Measurements from ENCODE around the gene CCSER1.
"Not testable (repeated sequence)": the region's sequence is repeated elsewhere in the genome, so short reads cannot be mapped to it uniquely, and the experiment has no call there.

Gene CCSER1

GRCh38 chr4:91222014-91222413, 1094.8 kb downstream of the CCSER1 start:
- DNase-seq: no peak

GRCh38 chr4:91226867-91227266, 1099.7 kb downstream of the CCSER1 start:
- DNase-seq: no peak

- no peak for DNase-seq
Measured at GRCh38 chr4:91228659-91229058, 1101.5 kb downstream of the CCSER1 start.

DNA sequence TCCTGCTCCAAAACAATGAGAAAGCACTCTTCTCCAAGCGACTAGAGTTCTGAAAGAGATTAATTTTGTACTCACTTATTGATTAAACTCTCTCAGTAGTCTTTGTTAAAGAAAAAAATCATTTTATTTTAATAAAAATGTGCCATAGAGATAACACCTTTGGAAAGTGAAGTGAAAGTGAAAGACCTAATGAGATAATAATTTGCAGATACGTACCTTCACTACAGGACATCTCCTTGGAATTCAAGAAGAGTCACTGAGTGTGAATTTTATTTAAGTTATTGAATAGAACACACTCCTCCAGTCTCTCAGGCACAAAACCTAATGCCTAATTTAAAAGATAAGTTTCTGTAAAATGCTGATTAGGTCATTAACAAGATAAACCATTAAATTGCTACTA, 1106.0 kb downstream of the CCSER1 start:
- DNase-seq: no peak

- no peak for DNase-seq
Measured at GRCh38 chr4:91243132-91243531, 1115.9 kb downstream of the CCSER1 start.

- no peak for DNase-seq
Measured at GRCh38 chr4:91256043-91256442, 1128.8 kb downstream of the CCSER1 start.

DNA sequence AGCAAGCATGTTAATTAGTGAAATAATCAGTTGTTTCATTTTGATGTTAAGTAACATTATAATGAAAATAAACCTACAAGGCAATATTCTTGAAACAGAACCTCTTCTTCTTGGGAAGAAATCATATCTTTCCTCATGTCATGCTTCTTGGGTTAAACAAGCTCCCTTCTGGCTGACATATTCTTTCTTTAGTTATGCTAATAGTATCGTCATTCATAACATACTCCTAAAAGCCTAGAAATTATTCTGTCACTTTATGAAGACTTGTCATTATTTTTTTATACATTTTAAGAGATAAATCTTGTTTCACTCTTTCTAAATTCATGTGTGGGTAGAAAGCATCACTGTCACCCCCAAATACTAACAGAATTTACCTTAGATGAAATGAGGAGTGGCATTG, 1129.6 kb downstream of the CCSER1 start:
- no peak for DNase-seq

GRCh38 chr4:91257721-91258120, 1130.5 kb downstream of the CCSER1 start:
- no peak for DNase-seq

DNA sequence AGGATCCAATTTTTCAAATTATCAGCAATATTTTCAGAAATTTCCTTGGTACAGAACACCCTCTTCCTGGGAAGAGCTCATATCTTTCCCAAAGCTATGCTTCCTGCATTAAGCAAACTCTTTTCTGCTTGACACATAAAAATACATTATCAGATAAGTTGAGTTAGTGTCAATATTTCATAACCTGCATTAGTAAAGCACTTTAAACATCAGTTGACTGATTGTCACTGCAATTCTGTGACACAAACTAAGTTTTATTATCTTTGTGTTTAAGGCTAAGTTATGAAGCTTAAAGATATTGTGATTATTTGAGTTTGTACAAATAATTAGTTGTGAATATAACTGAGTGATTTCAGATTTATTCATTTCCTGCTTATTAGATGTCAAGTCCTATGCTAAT, 1131.1 kb downstream of the CCSER1 start:
- DNase-seq: no peak

GRCh38 chr4:91267543-91267942, 1140.3 kb downstream of the CCSER1 start:
- no peak for DNase-seq

DNA sequence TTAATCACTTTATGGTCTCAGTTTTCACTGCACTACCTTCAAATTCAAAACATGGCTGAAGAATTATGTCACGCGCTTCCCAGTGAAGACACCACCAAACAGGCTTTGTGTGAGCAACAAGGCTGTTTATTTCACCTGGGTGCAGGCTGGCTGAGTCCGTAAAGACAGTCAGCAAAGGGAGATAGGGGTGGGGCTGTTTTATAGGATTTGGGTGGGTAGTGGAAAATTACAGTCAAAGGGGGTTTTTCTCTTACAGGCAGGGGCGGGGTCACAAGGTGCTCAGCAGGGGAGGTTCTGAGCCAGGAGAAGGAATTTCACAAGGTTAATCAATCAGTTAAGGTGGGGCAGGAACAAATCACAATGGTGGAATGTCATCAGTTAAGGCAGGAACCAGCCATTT, 1141.3 kb downstream of the CCSER1 start:
- not testable (repeated sequence) for DNase-seq

DNA sequence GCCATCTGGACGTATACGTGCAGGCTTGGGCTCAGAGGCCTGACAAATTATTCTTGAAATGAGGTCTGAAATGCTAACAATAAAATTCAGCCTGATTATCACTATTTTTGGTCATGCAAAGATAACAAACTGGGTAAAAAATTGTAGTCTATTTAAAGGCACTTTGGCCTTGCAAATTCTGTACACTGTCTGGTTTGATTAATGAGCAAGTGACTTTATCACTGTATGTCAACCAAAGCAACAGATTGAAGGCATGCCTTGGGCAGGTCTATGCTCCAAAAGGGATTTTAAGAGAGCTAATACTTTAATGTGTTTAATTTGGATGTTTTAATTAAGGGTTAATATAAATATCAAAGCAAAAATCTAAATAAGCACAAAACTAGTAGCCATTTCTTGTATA, 1141.7 kb downstream of the CCSER1 start:
- DNase-seq: no peak

- no peak for DNase-seq
Measured at GRCh38 chr4:91279899-91280298, 1152.7 kb downstream of the CCSER1 start.

GRCh38 chr4:91280551-91281290, 1153.5 kb downstream of the CCSER1 start:
- no peak for DNase-seq

DNA sequence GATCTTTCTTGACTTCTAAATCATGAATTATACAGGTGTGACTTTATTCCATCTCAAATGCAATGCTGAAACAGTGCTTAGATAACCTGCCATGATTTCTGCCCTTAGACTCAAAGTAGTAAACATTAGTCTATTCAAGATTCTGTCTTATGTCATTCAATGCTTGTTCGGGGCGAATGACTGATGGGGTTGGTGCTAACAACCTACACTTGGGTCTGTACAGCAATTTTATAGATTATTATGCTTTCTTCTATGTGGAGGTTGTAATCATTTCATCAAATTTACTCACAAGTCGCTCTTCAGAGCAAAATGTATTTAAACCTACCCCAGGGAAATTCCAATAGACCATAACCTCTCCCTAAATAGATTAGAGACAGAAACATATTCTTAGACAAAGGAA, 1155.0 kb downstream of the CCSER1 start:
- DNase-seq: no peak

DNA sequence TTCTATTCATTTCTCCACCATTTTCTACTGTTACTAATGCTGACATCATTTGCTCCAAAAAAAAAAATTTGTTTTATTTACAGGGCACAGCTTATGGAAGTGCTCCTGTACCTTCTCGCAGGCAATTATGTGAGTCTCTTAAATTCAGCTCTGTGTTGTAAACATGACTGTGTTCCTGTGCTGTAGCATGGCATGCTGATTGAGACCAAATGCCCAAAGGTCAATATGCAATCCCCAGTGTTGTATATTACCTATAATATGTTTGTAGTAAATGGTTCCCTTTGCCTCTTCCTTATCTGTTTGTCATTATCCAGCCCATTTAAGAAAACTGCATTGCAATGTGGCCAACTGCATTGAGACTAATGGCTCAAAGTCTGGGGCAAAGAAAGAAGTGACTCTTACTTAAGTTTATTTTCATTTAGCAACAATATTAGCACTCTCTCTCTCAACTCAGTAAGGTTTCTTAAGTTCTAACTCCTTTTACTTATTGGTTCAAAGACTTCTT, 1156.6 kb downstream of the CCSER1 start:
- DNase-seq: no peak

DNA sequence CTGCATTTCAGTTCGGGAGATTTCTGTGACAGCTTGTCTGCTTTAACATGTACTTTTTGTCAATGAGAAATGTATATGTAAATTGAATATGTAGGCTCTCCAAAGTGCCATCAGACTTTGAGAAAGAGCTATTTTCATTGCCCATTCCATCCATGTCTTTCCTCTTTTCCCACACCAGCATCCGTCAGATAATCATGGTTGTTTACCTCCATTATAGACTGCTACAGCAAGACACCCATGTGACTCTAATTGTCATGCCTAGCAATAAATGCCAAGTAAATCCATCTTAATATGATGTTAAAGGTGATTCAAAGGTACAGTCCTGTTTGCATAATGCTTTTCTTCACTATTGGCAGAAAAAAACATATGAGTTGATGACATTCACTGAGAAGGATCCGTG, 1157.3 kb downstream of the CCSER1 start:
- DNase-seq: no peak

- DNase-seq: no peak
Measured at GRCh38 chr4:91285487-91285886, 1158.3 kb downstream of the CCSER1 start.

- DNase-seq: no peak
Measured at GRCh38 chr4:91288702-91289311, 1161.6 kb downstream of the CCSER1 start.

- DNase-seq: no peak
Measured at GRCh38 chr4:91298156-91298700, 1171.0 kb downstream of the CCSER1 start.

DNA sequence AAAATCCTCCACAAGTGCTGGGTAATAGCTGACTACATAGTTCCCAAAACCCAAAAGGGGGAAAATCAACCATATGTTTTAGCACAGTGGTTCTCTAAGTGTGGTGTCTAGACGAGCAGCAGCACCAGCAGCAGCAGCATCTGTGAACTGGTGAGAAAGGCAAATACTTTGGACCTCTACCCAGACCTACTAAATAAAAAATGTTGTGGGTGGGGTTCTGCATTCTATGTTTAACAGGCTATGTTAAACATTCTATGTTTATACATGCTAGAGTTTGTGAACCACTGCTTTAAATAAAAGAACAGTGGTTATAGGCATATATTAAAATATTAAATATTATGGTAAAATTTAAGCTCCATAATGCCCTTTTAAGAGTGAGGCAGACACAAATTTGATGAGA, 1171.6 kb downstream of the CCSER1 start:
- DNase-seq: no peak

- DNase-seq: no peak
Measured at GRCh38 chr4:91302120-91302519, 1174.9 kb downstream of the CCSER1 start.

GRCh38 chr4:91304292-91304691, 1177.1 kb downstream of the CCSER1 start:
- DNase-seq: no peak

DNA sequence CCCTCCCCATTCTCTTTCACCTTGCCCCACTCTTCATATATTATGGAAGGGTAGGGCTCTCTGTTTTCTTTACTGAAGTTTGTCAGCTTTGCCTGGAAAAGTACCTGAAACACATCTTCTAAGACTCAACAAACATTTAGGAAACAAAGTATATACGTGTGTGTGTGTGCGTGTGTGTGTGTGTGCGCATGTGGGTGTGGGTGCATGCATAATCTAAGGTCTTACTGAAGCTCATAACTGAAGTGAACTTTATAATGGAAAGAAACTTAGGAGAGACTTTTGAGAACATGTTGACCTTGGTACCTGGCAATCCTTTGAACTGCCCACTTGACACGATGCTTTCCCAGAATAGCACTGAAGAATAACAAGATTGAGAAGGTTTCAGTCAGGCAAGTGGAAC, 1190.2 kb downstream of the CCSER1 start:
- DNase-seq: no peak
